Measurements from ENCODE around the gene TTLL10. TPM values are rescaled to one million over a fixed set of nuclear protein-coding genes. Genes with fewer than 3 reads are reported as not detected.

The TTLL10 gene
- total RNA-seq, 1 experiment from 2014 or later = 0.68 TPM

DNA sequence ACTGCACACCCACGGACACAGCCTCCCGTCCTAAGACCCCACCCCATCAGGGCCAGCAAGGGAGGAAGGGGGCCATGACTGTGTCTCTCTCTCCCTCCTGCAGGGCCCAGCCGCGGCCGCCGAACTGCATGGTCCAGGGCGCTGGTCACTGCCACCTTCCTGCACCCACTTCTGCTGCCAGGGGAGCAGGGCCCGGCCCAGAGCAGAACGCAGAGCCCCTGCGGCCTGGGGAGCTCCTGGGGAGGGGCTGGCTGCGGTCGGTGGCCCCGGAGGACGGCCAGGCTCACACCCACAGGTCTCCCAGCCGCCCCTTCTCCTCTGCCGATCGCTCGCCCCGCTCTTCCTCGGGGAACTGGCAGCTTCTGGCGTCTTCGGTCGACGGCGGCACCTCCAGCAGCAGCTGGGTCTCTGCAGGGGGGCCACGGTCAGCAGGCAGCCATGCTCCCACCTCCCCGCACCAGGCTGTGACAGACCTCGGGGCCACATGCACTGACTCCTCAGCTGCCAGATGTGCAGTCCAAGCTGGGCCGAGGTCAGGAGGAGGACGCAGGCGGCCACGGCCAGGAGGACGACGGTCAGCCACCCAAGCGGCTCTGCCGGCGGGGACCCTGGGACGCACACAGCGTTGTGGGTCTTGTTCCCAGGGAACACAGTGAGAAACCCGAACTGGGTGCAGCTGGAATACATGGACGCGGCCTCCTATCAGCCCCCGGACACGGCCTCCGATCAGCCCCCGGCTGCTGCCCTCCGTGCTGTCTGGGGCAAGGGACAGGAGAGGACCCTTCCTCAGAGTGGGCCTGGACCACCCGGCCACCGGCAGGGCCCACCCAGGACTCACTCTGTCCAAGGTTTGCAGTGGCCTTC, 30.1 kb downstream of the TTLL10 start:
- Histone ChIP-seq H3K23me2 (ENCODE audit: insufficient read length, low read depth, low read length, poor library complexity, severe bottlenecking) (peaks cover 3% of the 10 kb centered on the region), H3K18ac (ENCODE audit: insufficient read length, low read depth, low read length) (no peak overlapping the region), H2AFZ (ENCODE audit: low read length) (no peak overlapping the region), H2BK12ac (ENCODE audit: insufficient read length, low read depth, low read length) (no peak overlapping the region), H3T11ph (ENCODE audit: low read length) (no peak overlapping the region), H4K8ac (replicated peaks; ENCODE audit: insufficient read length, low read depth, low read length) (no peak overlapping the region), H2AK5ac (ENCODE audit: insufficient read length, low read length) (no peak overlapping the region), H4K91ac (ENCODE audit: insufficient read length, low read depth, low read length) (no peak overlapping the region), H3K27me3 (ENCODE audit: insufficient read depth, low read length) (no peaks in the 10 kb centered on the region; the same call in 1 of the 2 replicates), H2BK15ac (ENCODE audit: low read depth, low read length) (no peak overlapping the region), H4K20me1 (ENCODE audit: control insufficient read depth, insufficient read depth, insufficient read length) (no peaks in the 10 kb centered on the region), H3K4me1 (ENCODE audit: insufficient read depth, low read length) (no peaks in the 10 kb centered on the region), H3K23ac (ENCODE audit: insufficient read length, low read depth, low read length) (no peak overlapping the region), H3K9ac (ENCODE audit: extremely low read depth, insufficient read length, low read length) (no peak overlapping the region), H3K79me1 (ENCODE audit: insufficient read depth, low read depth, low read length, poor library complexity, severe bottlenecking) (no peaks in the 10 kb centered on the region), H2BK120ac (ENCODE audit: low read depth, low read length, poor library complexity, severe bottlenecking) (no peak overlapping the region), H3K9me3 (ENCODE audit: control insufficient read depth, low read depth, low read length) (no peaks in the 10 kb centered on the region), H2BK5ac (ENCODE audit: insufficient read length, low read length) (no peak overlapping the region), H3K27ac (ENCODE audit: insufficient read length, low read depth, low read length) (no peak overlapping the region), H3K79me2 (ENCODE audit: insufficient read depth, low read length) (no peaks in the 10 kb centered on the region), H3K56ac (ENCODE audit: insufficient read length, low read depth, low read length) (no peak overlapping the region), H3K4me2 (ENCODE audit: insufficient read depth, insufficient read length, low read length) (no peak overlapping the region), H4K5ac (ENCODE audit: insufficient read length, low read depth, low read length) (no peak overlapping the region), H2BK20ac (ENCODE audit: low read depth, low read length, poor library complexity, severe bottlenecking) (no peak overlapping the region), H3K14ac (ENCODE audit: insufficient read depth, low read length) (no peak overlapping the region), H3K4ac (ENCODE audit: low read depth, low read length) (no peak overlapping the region)
- peaks cover 25% of the 10 kb centered on the region for H3K27me3 Mint-ChIP-seq (ENCODE audit: low read depth)
- DNase-seq = peak; percentile 32
- no CpG with 5 or more reads among the region's 49 CpGs for WGBS (ENCODE audit: extremely low coverage, insufficient read length, low lambda C conversion rate)
- no peaks in the 10 kb centered on the region for H3K36me3 Mint-ChIP-seq (ENCODE audit: insufficient read depth in 1 of 3, low read depth in 3 of 3)
- TF ChIP-seq, protein P1, sequence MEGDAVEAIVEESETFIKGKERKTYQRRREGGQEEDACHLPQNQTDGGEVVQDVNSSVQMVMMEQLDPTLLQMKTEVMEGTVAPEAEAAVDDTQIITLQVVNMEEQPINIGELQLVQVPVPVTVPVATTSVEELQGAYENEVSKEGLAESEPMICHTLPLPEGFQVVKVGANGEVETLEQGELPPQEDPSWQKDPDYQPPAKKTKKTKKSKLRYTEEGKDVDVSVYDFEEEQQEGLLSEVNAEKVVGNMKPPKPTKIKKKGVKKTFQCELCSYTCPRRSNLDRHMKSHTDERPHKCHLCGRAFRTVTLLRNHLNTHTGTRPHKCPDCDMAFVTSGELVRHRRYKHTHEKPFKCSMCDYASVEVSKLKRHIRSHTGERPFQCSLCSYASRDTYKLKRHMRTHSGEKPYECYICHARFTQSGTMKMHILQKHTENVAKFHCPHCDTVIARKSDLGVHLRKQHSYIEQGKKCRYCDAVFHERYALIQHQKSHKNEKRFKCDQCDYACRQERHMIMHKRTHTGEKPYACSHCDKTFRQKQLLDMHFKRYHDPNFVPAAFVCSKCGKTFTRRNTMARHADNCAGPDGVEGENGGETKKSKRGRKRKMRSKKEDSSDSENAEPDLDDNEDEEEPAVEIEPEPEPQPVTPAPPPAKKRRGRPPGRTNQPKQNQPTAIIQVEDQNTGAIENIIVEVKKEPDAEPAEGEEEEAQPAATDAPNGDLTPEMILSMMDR (conservative IDR thresholded peaks at IDR 0.05) = no peak
- H3K9me3 Mint-ChIP-seq = no peaks in the 10 kb centered on the region
- H3K27ac Mint-ChIP-seq = no peak overlapping the region
- H3K4me1 Mint-ChIP-seq = peaks cover 4 to 10% of the 10 kb centered on the region in 2 experiments
- H3K4me3 Mint-ChIP-seq = no peak overlapping the region

Measured in H9 (cell line).